Motor neuron (in vitro differentiated cells): ENCODE results near the gene VPS9D1. TPM values are rescaled to one million over a fixed set of nuclear protein-coding genes. Genes with fewer than 3 reads are reported as not detected.

Source experiments
- ATAC-seq, 8 experiments: fragments of 200-7000 bp; cut with Tn5 transposase; replicated peaks in 6 of 8; 2 replicates each; pipeline ENCODE4 v1.8.0; 2021; ENCODE audit warnings: mild to moderate bottlenecking in 8 of 8, moderate library complexity in 8 of 8
- H3K27ac ChIP-seq, 2 donors: fragments of 250-450 bp; sonication (Bioruptor Pico); 2 replicates each; pipeline ENCODE4 v1.9.0; 2021; ENCODE audit warnings: antibody characterized with exemption in 2 of 2, mild to moderate bottlenecking in 2 of 2, moderate library complexity in 1 of 2
- H3K4me1 ChIP-seq, 2 donors: fragments of 250-450 bp; sonication (Bioruptor Pico); replicated peaks in 1 of 2; 2 replicates each; pipeline ENCODE4 v1.6.1; 2021; ENCODE audit warnings: antibody characterized with exemption in 2 of 2, mild to moderate bottlenecking in 2 of 2, moderate library complexity in 1 of 2
- H3K4me3 ChIP-seq, 5 donors: fragments of 250-450 bp; sonication (Bioruptor Pico); 2 replicates each; pipeline ENCODE4 v1.9.0; 2021; ENCODE audit warnings: antibody characterized with exemption in 5 of 5, mild to moderate bottlenecking in 5 of 5, moderate library complexity in 4 of 5
- WGBS, 10 experiments: fragments of 450-650 bp; shearing (Covaris generic); methylation state at CpG; one replicate each; pipeline ENCODE4 v1.0.0; 2022; 5-methylcytosine and 5-hydroxymethylcytosine counted together
- in situ Hi-C, 9 experiments: fragments of 400-800 bp; cut with MboI; loops; one replicate each; pipeline ENCODE4 v1.15.0; 2021; ENCODE audit warnings: low sequenced_read_pairs in 9 of 9, low pct_unique_long_range_greater_than_20kb in 2 of 9; ENCODE audit not compliant: unreplicated experiment in 9 of 9
- total RNA-seq, 8 experiments: library from RNA; unstranded; fragments of 300-600 nt; gene quantifications; 2 replicates each; pipeline versions ENCODE4 v1.2.3 to v1.2.4, GENCODE V29; 2022

Gene VPS9D1
- total RNA-seq, 8 experiments from 2014 or later, result 4.5 to 14.6 (median 8.9) TPM

GRCh38 chr16:89729863-89730593 is 9.3 kb upstream of the VPS9D1 start:
- H3K27ac ChIP-seq, result peak overlapping the region; percentile 89 to 97
- H3K4me3 ChIP-seq, result no peak overlapping the region
- H3K4me1 ChIP-seq, result peaks cover 15 to 30% of the 10 kb centered on the region in 2 donors
- 52 to 86% (median 63%) methylated on average over 1 to 8 of the region's 14 CpGs; no CpG with 5 or more reads in 1 of the 10 experiments for WGBS, 10 experiments
- peak in 5 of 8 experiments; percentile 78 to 94 (median 85) for ATAC-seq
- in situ Hi-C loops, result no loop called here

GRCh38 chr16:89729293-89729692 is 8.6 kb upstream of the VPS9D1 start:
- ATAC-seq, result no peak
- Histone ChIP-seq H3K4me3 (no peak overlapping the region), H3K4me1 (peaks cover 15 to 31% of the 10 kb centered on the region in 2 donors), H3K27ac (peak overlapping the region in 1 of 2 donors; percentile 97)
- 80 to 94% (median 82%) methylated on average over 1 to 3 of the region's 18 CpGs; no CpG with 5 or more reads in 7 of the 10 experiments for WGBS, 10 experiments
- in situ Hi-C loops, result no loop called here

GRCh38 chr16:89727406-89728120 is 6.9 kb upstream of the VPS9D1 start:
- in situ Hi-C loops, result no loop called here
- WGBS, 10 experiments, result 70 to 100% (median 92%) methylated on average over 1 to 7 of the region's 17 CpGs; no CpG with 5 or more reads in 3 of the 10 experiments

GRCh38 chr16:89723279-89724250 is 2.9 kb upstream of the VPS9D1 start:
- ATAC-seq, result peak in 4 of 8 experiments; percentile 3 to 12 (median 6)
- WGBS, 10 experiments, result 56 to 100% (median 75%) methylated on average over 1 to 5 of the region's 30 CpGs; no CpG with 5 or more reads in 4 of the 10 experiments
- H3K4me1 ChIP-seq, result peaks cover 14 to 36% of the 10 kb centered on the region in 2 donors
- H3K27ac ChIP-seq, result peak overlapping the region in 1 of 2 donors; percentile 64
- H3K4me3 ChIP-seq, result no peak overlapping the region
- in situ Hi-C loops, result no loop called here

More at GRCh38 chr16:89727406-89728120, 6.9 kb upstream of the VPS9D1 start:
- Histone ChIP-seq H3K27ac (peak overlapping the region in 1 of 2 donors; percentile 40), H3K4me3 (no peak overlapping the region), H3K4me1 (peaks cover 20 to 47% of the 10 kb centered on the region in 2 donors)
- peak in 4 of 8 experiments; percentile 48 to 71 (median 60) for ATAC-seq

- Histone ChIP-seq H3K27ac (peak overlapping the region in 1 of 2 donors; percentile 99), H3K4me1 (peaks cover 14 to 33% of the 10 kb centered on the region in 2 donors), H3K4me3 (peak overlapping the region; percentile 80 to 100 (median 96))
- peak in 2 of 8 experiments; percentile 13 to 29 for ATAC-seq
- WGBS, 10 experiments, result 5 to 92% (median 37%) methylated on average over 1 to 15 of the region's 56 CpGs; no CpG with 5 or more reads in 2 of the 10 experiments
- in situ Hi-C loops, result no loop called here
These were observed 1.9 kb upstream of the VPS9D1 start for GRCh38 chr16:89722392-89723278.

GRCh38 chr16:89721546-89722391 is 1.1 kb upstream of the VPS9D1 start:
- Histone ChIP-seq H3K4me1 (peaks cover 14 to 25% of the 10 kb centered on the region in 2 donors), H3K27ac (peak overlapping the region; percentile 97 to 99), H3K4me3 (peak overlapping the region; percentile 80 to 100 (median 96))
- ATAC-seq, result peak; percentile 11 to 39 (median 28)
- in situ Hi-C loops, result no loop called here
- 0% methylated on average over 1 to 9 of the region's 112 CpGs; no CpG with 5 or more reads in 7 of the 10 experiments for WGBS, 10 experiments

- H3K4me1 ChIP-seq, result peaks cover 14 to 25% of the 10 kb centered on the region in 2 donors
- peak overlapping the region; percentile 80 to 100 (median 96) for H3K4me3 ChIP-seq
- ATAC-seq, result peak; percentile 2 to 63 (median 46)
- peak overlapping the region; percentile 97 to 99 for H3K27ac ChIP-seq
- WGBS, 10 experiments, result no CpG with 5 or more reads among the region's 29 CpGs
- in situ Hi-C loops, result no loop called here
These were observed 216 bp downstream of the VPS9D1 start for GRCh38 chr16:89720551-89720812.

GRCh38 chr16:89717688-89718505 is 2.8 kb downstream of the VPS9D1 start:
- in situ Hi-C loops, result no loop called here

GRCh38 chr16:89716916-89717687 is 3.6 kb downstream of the VPS9D1 start:
- ATAC-seq, result no peak
- in situ Hi-C loops, result no loop called here
- Histone ChIP-seq H3K4me3 (no peak overlapping the region), H3K4me1 (peaks cover 9 to 12% of the 10 kb centered on the region in 2 donors), H3K27ac (no peak overlapping the region)
- no CpG with 5 or more reads among the region's 29 CpGs for WGBS, 10 experiments

More at GRCh38 chr16:89717688-89718505, 2.8 kb downstream of the VPS9D1 start:
- no peak for ATAC-seq
- Histone ChIP-seq H3K4me1 (peaks cover 12% of the 10 kb centered on the region in 2 donors), H3K4me3 (no peak overlapping the region), H3K27ac (no peak overlapping the region)
- WGBS, 10 experiments, result 60 to 100% (median 100%) methylated on average over 1 to 5 of the region's 24 CpGs; no CpG with 5 or more reads in 5 of the 10 experiments

- ATAC-seq, result no peak
- no peak overlapping the region for H3K4me3 ChIP-seq
- WGBS, 10 experiments, result 76 to 100% (median 85%) methylated on average over 1 to 5 of the region's 15 CpGs; no CpG with 5 or more reads in 5 of the 10 experiments
- in situ Hi-C loops, result no loop called here
- peaks cover 10 to 12% of the 10 kb centered on the region in 2 donors for H3K4me1 ChIP-seq
- H3K27ac ChIP-seq, result no peak overlapping the region
These were observed 4.2 kb downstream of the VPS9D1 start for GRCh38 chr16:89716493-89716892.
